GM18519 (cell line): ENCODE results near the gene PLCL2.
"Not testable (repeated sequence)": the region's sequence is repeated elsewhere in the genome, so short reads cannot be mapped to it uniquely, and the experiment has no call there.

Experiments
- ATAC-seq: cut with Tn5 transposase; IDR thresholded peaks from one replicate; pipeline ENCODE4 v1.9.1; 2021; ENCODE audit warnings: mild to moderate bottlenecking, moderate library complexity; ENCODE audit not compliant: unreplicated experiment, low FRiP score

The PLCL2 gene

GRCh38 chr3:17094551-17094950, 209.8 kb downstream of the PLCL2 start:
- no peak for ATAC-seq

DNA sequence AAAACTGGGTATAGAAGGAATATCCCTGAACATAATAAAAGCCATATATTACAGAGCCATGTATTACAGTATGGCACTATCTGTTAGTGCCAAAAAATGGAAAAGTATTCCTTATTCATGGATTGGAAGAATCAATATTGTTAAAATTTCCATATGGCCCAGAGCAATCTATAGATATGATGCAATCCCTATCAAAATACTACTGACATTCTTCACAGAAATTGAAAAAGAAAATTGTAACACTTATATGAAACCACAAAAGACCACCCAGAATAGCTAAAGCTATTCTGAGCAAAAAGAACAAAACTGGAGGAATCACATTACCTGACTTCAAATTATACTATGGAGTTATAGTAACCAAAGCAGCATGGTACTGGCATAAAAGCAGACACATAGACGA, 218.8 kb downstream of the PLCL2 start:
- ATAC-seq: no peak

GRCh38 chr3:17106801-17107200, 222.0 kb downstream of the PLCL2 start:
- not testable (repeated sequence) for ATAC-seq

- ATAC-seq: no peak
These were observed 226.1 kb downstream of the PLCL2 start for GRCh38 chr3:17110660-17111396.

GRCh38 chr3:17111586-17111985, 226.8 kb downstream of the PLCL2 start:
- no peak for ATAC-seq

DNA sequence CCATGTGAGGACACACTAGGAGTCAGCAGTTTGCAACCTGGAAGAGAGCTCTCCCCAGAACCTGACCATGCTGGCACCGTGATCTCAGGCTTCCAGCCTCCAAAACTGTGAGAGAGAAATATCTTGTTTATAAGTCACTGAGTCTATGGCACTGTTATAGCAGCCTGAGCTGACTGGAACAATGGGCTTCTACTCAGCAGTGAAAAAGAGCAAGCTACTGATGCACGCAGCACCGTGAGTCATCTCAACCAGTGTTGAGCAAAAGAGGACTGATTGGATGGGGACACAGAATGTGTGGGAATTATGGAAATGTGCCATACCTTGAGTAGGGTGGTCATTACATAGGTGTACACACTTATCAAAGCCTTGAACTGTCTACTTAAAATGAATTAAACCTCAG, 230.4 kb downstream of the PLCL2 start:
- ATAC-seq: no peak

- no peak for ATAC-seq
These were observed 231.3 kb downstream of the PLCL2 start for GRCh38 chr3:17116007-17116600.

- ATAC-seq: no peak
These were observed 234.0 kb downstream of the PLCL2 start for GRCh38 chr3:17118771-17119170.

DNA sequence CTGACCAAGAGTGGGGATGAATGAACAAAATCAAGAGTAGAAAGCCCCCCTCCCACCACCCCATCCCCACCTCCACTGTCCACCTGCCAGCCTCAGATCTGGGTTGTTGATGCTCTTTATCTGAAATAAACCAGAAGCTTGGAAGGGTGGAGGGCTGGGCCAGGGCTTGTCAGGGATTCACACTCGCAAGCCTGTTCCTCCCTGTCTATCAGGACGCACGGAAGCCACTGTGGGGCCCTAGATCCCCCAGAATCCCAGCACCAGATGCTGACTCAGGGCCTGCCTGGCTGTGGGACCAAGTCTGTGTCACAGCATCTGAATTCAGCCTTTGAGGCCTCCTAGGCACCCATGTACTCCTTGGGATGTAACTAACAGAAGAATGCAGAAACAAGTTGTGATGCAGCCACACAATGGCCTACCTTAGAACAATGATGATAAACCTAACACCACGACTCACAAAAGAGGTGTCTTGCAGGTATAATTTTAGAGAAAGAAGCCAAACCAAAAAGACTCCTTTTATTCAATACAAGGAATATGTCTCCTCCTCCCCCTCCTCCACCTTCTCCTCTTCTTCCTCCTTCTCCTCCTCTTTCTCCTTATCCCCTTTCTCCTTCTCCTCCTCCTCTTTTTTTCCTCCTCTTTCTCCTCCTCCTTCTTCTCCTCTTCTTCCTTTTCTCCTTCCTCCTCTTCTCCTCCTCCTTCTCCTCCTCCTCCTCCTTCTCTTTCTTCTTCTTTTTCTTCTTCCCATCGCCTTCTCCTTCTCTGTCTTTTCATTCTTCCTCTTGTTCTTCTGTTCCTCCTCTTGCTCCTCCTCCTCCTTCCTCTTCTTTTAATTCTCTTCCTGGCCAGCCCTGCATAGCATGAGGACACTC, 234.7 kb downstream of the PLCL2 start:
- no peak for ATAC-seq

DNA sequence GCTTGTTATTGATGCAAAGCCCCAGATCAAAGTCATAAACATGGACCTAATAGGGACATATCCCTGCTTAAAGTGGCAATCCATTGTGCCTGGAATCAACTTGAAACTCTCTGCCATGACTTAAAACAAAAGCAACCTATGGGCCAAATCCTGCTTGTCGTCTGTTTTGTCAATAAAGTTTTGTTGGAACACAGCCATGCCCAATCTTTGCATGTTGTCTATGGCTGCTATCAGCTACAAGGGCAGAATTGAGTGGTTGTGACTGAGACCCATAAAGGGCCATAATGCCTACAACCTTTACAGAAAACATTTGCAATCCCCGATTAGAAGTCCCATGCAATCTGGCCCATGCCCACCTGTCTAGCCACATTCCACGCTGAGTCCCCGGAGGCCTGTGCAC, 235.4 kb downstream of the PLCL2 start:
- ATAC-seq: no peak

GRCh38 chr3:17121336-17121735, 236.6 kb downstream of the PLCL2 start:
- no peak for ATAC-seq

DNA sequence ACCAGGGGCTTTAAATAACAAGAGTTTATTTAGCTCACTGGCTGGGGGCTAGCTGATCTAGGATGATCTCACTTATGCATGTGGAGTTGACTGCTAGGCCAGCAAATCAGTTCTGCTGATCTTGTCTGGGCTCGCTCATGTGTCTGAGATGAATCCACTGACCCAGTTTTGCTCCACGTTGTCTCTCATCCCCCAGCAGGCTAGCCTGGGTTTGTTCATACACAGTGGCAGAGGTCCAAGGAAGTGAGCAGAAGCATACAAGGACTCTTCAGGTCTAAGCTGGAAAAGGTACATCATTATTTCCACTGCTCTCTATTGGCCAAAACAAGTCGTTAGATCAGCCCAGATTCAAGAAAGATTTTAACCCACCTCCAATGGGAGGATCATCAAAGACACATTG, 238.0 kb downstream of the PLCL2 start:
- no peak for ATAC-seq

DNA sequence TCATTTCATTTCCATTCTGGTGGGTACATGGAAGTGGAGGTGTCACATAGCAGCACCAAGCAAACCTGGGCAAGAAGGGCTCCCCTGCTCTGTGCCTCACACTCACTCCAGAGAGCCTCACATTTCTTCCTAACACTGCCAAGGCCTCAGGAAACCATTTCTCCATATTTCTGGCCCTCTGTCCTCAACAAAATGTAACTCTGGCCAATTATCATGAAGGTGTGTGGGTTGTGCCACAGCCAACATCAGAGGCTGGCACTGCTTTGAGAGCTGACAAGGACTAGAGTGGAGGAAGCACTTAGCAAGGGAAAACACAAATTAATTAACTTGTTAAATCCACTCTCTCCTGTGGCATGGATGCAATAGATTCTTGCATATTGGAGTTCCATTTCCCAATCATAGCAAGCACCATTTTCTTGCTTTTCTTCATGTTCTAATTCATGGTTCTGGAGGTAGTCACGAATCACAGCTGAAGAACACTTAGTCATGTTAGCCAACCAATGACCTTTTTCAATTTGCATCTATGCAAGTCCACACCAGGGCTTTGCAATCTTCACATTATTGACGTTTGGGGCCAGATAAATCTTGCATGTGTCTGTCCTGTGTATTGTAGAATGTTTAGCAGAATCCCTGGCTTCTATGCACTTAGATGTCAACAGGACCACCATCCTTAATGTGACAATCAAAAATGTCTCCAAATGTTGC, 241.1 kb downstream of the PLCL2 start:
- no peak for ATAC-seq

- not testable (repeated sequence) for ATAC-seq
These were observed 243.9 kb downstream of the PLCL2 start for GRCh38 chr3:17128671-17129070.

- no peak for ATAC-seq
These were observed 244.8 kb downstream of the PLCL2 start for GRCh38 chr3:17129556-17129955.

DNA sequence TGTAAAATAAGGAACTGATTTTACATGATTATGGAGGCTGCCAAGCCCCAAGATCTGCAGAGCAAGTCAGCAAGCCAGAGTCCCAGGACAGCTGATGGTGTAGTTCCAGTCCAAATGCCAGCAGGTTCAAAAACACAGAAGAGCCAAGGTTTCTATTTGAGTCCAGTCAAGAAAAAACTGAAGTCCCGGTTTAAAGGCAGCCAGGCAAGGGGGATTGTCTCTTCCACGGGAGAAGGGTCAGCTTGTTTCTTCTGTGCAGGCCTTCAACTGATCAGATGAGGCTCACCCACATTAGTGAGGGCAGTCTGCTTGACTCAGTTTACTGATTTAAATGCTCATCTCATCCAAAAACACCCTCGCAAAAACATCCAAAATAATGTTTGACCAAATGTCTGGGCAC, 246.2 kb downstream of the PLCL2 start:
- ATAC-seq: no peak

- no peak for ATAC-seq
These were observed 247.7 kb downstream of the PLCL2 start for GRCh38 chr3:17132286-17133115.

DNA sequence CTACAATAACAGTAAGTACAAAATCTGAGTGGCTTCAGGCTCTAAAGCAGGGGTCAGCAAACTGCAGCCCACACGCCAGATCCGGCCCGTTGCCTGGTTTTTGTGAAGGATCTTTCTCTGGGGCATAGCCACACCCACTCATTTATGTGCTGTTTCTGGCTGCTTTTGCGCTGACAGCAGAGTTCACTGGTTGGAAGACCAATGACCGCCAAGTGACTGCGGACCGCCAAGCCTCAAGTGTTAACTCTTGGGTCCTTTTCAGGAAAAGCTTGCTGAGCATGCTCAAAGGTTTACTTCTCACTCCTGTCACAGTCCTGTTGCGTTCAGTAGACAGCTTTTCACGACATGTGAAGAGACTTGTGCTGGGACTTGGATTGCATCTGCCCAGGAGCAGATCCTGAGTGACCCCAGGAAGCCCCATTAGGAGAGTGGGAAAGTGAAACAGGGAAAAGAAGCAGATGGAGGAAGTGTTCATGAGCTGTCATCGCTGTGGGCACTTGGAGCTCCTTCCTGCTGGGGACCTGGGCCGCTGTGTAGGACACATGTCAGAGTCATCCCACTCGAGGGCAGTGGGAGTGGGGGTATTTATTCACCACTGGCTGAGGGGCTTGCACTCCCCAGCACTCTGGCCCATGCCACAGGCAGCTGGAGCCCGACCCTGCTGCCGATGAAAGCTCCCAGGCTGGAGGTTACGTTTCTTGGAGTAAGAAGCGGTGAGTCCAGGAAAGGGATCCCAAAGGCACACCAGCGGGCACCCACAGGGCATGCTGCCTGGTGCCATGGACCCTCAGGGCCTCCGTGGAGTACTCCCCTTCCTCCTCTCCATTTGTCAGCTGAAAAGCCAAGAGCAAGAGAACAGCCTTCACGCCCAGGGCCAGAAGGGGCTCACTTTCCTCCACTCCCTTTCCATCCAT, 249.1 kb downstream of the PLCL2 start:
- ATAC-seq: no peak

- no peak for ATAC-seq
These were observed 250.9 kb downstream of the PLCL2 start for GRCh38 chr3:17135696-17136095.
